RWPE1 (cell line): ENCODE measurements around the gene HOXB9.

ENCODE experiments used
- CTCF ChIA-PET: fragments of 350-600 bp; sonication (Branson Sonifier 250); formaldehyde crosslinking; extraction: SDS; loops from one replicate; lab custom pipeline; 2021; lab: Yijun Ruan, JAX
- POLR2A ChIA-PET: fragments of 400-600 bp; formaldehyde crosslinking; extraction: SDS; loops from one replicate; lab custom pipeline; 2020; ENCODE audit warnings: antibody characterized with exemption; ENCODE audit not compliant: low non-redundant PET; lab: Yijun Ruan, JAX
- DNase-seq: peaks from one replicate; pipeline ENCODE4 v3.0.0; 2012; ENCODE audit warnings: low spot score
- H3K27ac ChIP-seq: fragments of 450-650 bp; 2 replicates; pipeline ENCODE4 v1.5.1; 2017
- CTCF ChIP-seq: fragments of 450-650 bp; conservative IDR thresholded peaks from 2 replicates; pipeline ENCODE4 v1.5.1; 2017; ENCODE audit warnings: low read depth, mild to moderate bottlenecking

HOXB9 gene

GRCh38 chr17:48626245-48627117 is at the start of gene HOXB9:
TSS of gene HOXB9 (minus strand) at chr17:48626358. CDS start at chr17:48626269, 89 bp downstream.
- CTCF ChIA-PET = interaction anchor here (0.5 to 1.2 kb wide), 4 partner anchors 10 to 43 kb away, joined by 3 to 6 read pairs (median 4); no protein-coding TSS in a partner anchor

GRCh38 chr17:48672340-48672739 is 46.2 kb upstream of the HOXB9 start:
- no peak overlapping the region for H3K27ac ChIP-seq
- TF ChIP-seq CTCF = no peak
- CTCF ChIA-PET = interaction anchor here (0.6 to 4.5 kb wide), 14 partner anchors 8 to 831 kb away, joined by 3 to 16 read pairs (median 5); partner anchors contain the start of gene PRAC2
- DNase-seq = no peak
- POLR2A ChIA-PET = no interaction called here

More at GRCh38 chr17:48626245-48627117, at the start of gene HOXB9:
- peak within 1 kb of the TSS; percentile 3; the same call in 1 of the 2 replicates for H3K27ac ChIP-seq
- no peak for DNase-seq
- no peak for TF ChIP-seq CTCF
- POLR2A ChIA-PET = no interaction called here

GRCh38 chr17:48671697-48672171 is 45.6 kb upstream of the HOXB9 start:
- peak; percentile 63 for DNase-seq
- ChIA-PET CTCF (interaction anchor here (0.6 to 4.5 kb wide), 18 partner anchors 8 to 593 kb away, joined by 3 to 16 read pairs (median 5); partner anchors contain the start of gene PRAC2), POLR2A (no interaction called here)
- peak; percentile 93 for TF ChIP-seq CTCF
- H3K27ac ChIP-seq = no peak overlapping the region

GRCh38 chr17:48663134-48663924 is 37.2 kb upstream of the HOXB9 start:
- no peak for DNase-seq
- no peak for TF ChIP-seq CTCF
- POLR2A ChIA-PET = no interaction called here
- no peak overlapping the region for H3K27ac ChIP-seq
- CTCF ChIA-PET = interaction anchor here (0.5 to 1.7 kb wide), 5 partner anchors 8 to 220 kb away, joined by 3 to 10 read pairs (median 4); no protein-coding TSS in a partner anchor

- CTCF ChIA-PET = interaction anchor here (0.6 to 1.9 kb wide), 3 partner anchors 16 to 348 kb away, joined by 3 to 5 read pairs (median 4); no protein-coding TSS in a partner anchor
- TF ChIP-seq CTCF = no peak
- POLR2A ChIA-PET = no interaction called here
- DNase-seq = no peak
- H3K27ac ChIP-seq = no peak overlapping the region
Measured at GRCh38 chr17:48655913-48656312, 29.8 kb upstream of the HOXB9 start.

GRCh38 chr17:48649741-48650140 is 23.6 kb upstream of the HOXB9 start:
- ChIA-PET POLR2A (no interaction called here), CTCF (interaction anchor here (0.6 kb wide), 1 partner anchor 75 kb away, joined by 4 read pairs; no protein-coding TSS in a partner anchor)
- no peak for TF ChIP-seq CTCF
- no peak overlapping the region for H3K27ac ChIP-seq
- no peak for DNase-seq
